Body of pancreas (tissue), 4 donors: ENCODE data around the gene PA2G4. TPM values are rescaled to one million over a fixed set of nuclear protein-coding genes. Genes with fewer than 3 reads are reported as not detected.

Experiments
- ATAC-seq: fragments of 150-250 bp; one replicate; pipeline ENCODE4 v1.9.1; 2016
- DNase-seq, 4 donors: peaks; one replicate each; pipeline ENCODE4 v3.0.0-alpha.2; 2019
- H3K27ac ChIP-seq, 4 donors: fragments of 200-600 bp; sonication (generic); 1 replicate in 3 of 4; 2 replicates in 1 of 4; pipeline versions ENCODE4 v1.5.1 to v1.6.1; 2016 to 2019; ENCODE audit warnings: mild to moderate bottlenecking in 1 of 4, mixed read lengths in 1 of 4, moderate library complexity in 1 of 4
- H3K27me3 ChIP-seq, 2 donors: fragments of 200-600 bp; sonication (generic); one replicate each; pipeline ENCODE4 v1.6.0; 2016; ENCODE audit warnings: mild to moderate bottlenecking in 1 of 2
- H3K36me3 ChIP-seq, 2 donors: fragments of 200-600 bp; sonication (generic); replicated peaks in 1 of 2; 2 replicates each; pipeline ENCODE4 v1.5.1; 2016; ENCODE audit warnings: low read depth in 2 of 2; ENCODE audit not compliant: insufficient read depth in 1 of 2
- H3K4me1 ChIP-seq: fragments of 200-600 bp; sonication (generic); one replicate; pipeline ENCODE4 v1.6.0; 2016
- H3K4me3 ChIP-seq, 2 donors: fragments of 200-600 bp; sonication (generic); 1 replicate in 1 of 2; 2 replicates in 1 of 2; pipeline ENCODE4 v1.5.1; 2016 to 2019
- H3K9me3 ChIP-seq, 3 donors: fragments of 200-600 bp; sonication (generic); 1 replicate in 2 of 3; 2 replicates in 1 of 3; pipeline ENCODE4 v1.5.1; 2016
- POLR2A ChIP-seq, 3 donors: fragments of 450-650 bp; IDR thresholded peaks; one replicate each; pipeline ENCODE4 v1.6.1; 2016; ENCODE audit warnings: antibody characterized with exemption in 3 of 3, mild to moderate bottlenecking in 2 of 3
- WGBS, 2 donors: methylation state at CpG; one replicate each; pipeline ENCODE4 v1.1.5; 2017; 5-methylcytosine and 5-hydroxymethylcytosine counted together
- intact Hi-C: fragments of 100-400 bp; cut with DNase I; formaldehyde crosslinking; loops from one replicate; pipeline ENCODE4 v1.15.1; 2023
- total RNA-seq, 2 donors: library from RNA; depleted of rRNA; stranded (reverse); fragments of >200 nt; gene quantifications; one replicate each; pipeline ENCODE4 v1.1.0, GENCODE V29; 2016
- TF ChIP-seq, protein P1 (sequence below), 7 experiments: fragments of 450-650 bp in 4 of 7; fragments of 200-600 bp in 3 of 7; sonication (generic) in 3 of 7; IDR thresholded peaks; one replicate each; pipeline ENCODE4 v1.5.1; 2016 to 2019; ENCODE audit warnings: antibody characterized with exemption in 7 of 7

PA2G4 gene
- total RNA-seq, 2 donors from 2014 or later: 49.4 to 107 TPM

DNA sequence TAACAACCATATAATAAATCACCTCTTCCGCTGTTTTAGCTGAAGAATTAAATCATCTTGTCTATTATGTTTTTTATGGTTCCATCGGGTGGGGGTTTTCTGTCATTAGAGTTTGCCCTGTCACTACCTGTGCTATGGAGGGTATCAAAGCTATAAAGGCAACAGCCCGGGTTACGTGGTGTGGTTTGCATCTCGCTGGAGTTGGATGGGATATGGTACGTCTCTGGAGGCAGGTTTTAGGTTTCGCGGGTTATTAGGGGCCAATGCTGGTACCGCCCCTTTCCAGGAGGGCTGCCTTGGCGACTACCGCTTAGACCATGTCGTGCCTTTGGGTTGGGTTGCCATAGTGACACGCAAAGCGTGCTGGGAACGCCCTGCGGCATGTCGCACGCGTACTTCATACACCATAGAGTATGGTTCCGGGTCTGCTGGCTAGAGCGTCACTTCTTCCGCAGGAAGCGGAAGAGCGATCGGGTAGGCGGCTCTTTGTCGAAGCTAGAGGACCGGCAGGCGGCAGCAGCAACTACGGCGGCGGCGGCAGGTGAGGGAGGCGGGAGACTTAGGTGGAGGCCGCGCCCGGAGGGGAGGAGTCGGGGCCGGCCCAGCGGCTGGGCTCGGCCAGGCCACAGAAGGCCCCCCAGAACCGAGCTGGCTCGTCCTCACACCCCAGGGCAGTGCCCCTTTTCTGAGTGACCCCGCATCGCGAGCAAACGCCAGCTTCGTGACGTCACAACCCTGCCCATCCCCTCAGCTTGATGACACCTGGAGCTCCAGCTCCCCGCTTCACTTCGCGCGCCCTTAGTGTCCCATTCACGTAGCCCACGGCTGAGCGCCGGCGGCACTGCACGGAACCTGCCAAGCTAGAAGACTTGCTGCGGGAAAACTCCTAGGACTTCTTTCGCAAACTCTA is 13.7 kb downstream of the PA2G4 start, which contains the start of gene ZC3H10:
TSS of gene ZC3H10 (plus strand) at position 489 of the 910 bp plus-strand sequence. CDS start 2,297 bp downstream, outside the sequence.
- ATAC-seq: peak; percentile 85
- WGBS, 2 donors: 0 to 7% methylated on average over 3 to 52 of the region's 61 CpGs
- TF ChIP-seq, protein P1, sequence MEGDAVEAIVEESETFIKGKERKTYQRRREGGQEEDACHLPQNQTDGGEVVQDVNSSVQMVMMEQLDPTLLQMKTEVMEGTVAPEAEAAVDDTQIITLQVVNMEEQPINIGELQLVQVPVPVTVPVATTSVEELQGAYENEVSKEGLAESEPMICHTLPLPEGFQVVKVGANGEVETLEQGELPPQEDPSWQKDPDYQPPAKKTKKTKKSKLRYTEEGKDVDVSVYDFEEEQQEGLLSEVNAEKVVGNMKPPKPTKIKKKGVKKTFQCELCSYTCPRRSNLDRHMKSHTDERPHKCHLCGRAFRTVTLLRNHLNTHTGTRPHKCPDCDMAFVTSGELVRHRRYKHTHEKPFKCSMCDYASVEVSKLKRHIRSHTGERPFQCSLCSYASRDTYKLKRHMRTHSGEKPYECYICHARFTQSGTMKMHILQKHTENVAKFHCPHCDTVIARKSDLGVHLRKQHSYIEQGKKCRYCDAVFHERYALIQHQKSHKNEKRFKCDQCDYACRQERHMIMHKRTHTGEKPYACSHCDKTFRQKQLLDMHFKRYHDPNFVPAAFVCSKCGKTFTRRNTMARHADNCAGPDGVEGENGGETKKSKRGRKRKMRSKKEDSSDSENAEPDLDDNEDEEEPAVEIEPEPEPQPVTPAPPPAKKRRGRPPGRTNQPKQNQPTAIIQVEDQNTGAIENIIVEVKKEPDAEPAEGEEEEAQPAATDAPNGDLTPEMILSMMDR (IDR thresholded peaks at IDR 0.05): peak in 6 of 7 experiments; percentile 39 to 83 (median 76)
- peak; percentile 84 to 91 (median 90) for TF ChIP-seq POLR2A (IDR thresholded peaks at IDR 0.05)

DNA sequence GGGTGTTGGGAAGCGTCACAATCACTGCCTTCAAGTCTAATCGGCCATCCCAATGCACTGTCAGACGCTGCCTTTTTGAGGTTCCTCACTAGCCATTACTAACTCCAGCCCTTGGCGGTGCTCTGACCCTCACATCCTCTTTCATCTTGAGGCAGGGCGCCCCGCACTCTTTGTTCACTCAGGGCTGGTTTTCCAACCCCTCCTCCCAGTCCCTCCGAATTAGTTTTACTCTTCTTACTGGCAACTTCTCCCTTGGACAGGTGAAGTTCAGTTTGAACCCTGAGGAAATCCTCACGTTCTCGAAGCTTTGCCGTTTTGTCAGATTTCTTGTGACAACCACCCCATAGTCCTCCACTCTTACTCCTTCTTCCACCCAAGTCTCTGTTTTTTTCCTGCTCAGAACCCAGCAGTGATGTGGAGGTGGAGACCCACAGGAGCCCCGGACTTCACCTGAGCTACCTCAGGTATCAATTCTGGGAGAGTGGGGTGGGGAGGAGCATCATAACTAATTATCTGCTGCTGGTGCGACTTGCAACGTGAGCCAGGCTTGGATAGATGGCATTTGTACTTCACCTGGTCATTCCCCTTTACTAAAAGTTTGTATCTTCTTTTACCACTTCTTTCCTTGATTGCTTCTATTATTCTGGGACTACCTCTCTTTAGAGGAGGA is 14.5 kb downstream of the PA2G4 start:
- no peaks in the 10 kb centered on the region for H3K36me3 ChIP-seq
- peak overlapping the region; percentile 1 to 25 for H3K4me3 ChIP-seq
- DNase-seq: no peak
- H3K9me3 ChIP-seq: no peaks in the 10 kb centered on the region
- H3K27ac ChIP-seq: peak overlapping the region; percentile 77 to 97 (median 91)
- WGBS, 2 donors: 2 to 4% methylated on average over 12 to 13 of the region's 13 CpGs
- peaks cover 23% of the 10 kb centered on the region for H3K4me1 ChIP-seq
- no peak for ATAC-seq
- intact Hi-C loops: no loop called here
- no peaks in the 10 kb centered on the region for H3K27me3 ChIP-seq
- TF ChIP-seq, protein P1 (IDR thresholded peaks at IDR 0.05): no peak
- no peak for TF ChIP-seq POLR2A (IDR thresholded peaks at IDR 0.05)

More for the DNA sequence above, 13.7 kb downstream of the PA2G4 start, which contains the start of gene ZC3H10:
- Histone ChIP-seq H3K4me3 (peak within 1 kb of the TSS; percentile 3 to 41), H3K27ac (peak within 1 kb of the TSS; percentile 77 to 97 (median 91)), H3K27me3 (no peaks in the 10 kb centered on the region), H3K4me1 (peaks cover 23% of the 10 kb centered on the region), H3K9me3 (no peaks in the 10 kb centered on the region), H3K36me3 (no peaks in the 10 kb centered on the region)
- intact Hi-C loops: no loop called here
- DNase-seq: peak; percentile 98 to 100 (median 99)

DNA sequence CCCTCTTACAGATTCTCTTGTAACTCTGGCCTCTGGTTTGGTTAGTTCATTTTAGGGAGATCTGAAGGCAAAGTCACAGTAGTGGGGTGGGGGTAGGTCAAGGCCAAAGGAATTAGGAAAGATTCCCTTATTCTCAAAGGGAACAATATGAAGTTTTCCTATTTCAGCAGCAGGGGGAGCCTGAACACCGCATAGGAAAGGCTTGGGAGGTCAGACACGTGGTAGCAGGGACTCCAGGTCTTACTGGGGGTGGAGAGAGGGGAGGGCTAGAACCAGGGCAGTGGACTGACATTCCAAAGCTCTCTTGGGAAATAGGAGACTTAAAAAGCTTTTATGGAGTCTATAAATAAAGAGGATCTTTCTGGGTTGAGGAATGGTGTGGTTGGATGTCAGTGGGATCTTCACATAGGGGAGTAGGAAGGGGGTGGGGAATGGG is 15.0 kb downstream of the PA2G4 start:
- no peak for TF ChIP-seq POLR2A (IDR thresholded peaks at IDR 0.05)
- TF ChIP-seq, protein P1 (IDR thresholded peaks at IDR 0.05): peak; percentile 66 to 96 (median 90)
- Histone ChIP-seq H3K4me3 (no peak overlapping the region), H3K4me1 (peaks cover 23% of the 10 kb centered on the region), H3K27ac (peak overlapping the region in 3 of 4 donors; percentile 77 to 97 (median 92)), H3K27me3 (no peaks in the 10 kb centered on the region), H3K9me3 (no peaks in the 10 kb centered on the region), H3K36me3 (no peaks in the 10 kb centered on the region)
- ATAC-seq (peak; percentile 47), DNase-seq (peak; percentile 75 to 88 (median 80))
- intact Hi-C loops: no loop called here
- WGBS, 2 donors: 0% methylated on average over 2 of the region's 2 CpGs

DNA sequence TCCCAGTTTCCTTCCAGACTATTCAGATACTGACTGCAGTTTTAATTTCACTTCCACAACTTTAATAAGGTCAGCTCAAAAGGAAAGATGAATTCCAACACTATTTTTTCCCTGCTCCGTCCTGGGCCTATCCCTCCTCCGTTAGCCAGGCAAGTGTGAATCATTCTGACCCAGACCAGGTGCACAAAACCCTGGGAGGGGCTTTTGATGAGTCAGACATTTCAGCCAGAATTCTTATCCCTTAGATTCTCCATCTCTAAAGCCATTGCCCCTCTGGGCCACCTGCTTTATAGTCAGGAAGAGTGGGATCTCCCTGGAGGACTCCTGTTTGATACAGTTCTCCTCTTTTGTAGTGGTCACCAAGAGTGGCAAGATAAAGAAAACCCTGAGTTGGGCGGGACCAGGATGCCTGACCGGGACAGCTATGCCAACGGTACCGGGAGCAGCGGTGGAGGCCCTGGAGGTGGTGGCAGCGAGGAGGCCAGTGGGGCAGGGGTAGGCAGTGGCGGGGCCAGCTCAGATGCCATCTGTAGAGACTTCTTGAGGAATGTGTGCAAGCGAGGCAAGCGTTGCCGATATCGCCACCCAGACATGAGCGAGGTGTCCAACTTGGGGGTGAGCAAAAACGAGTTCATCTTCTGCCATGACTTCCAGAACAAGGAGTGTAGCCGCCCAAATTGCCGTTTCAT is 15.9 kb downstream of the PA2G4 start:
- Histone ChIP-seq H3K36me3 (no peaks in the 10 kb centered on the region), H3K4me1 (peaks cover 22% of the 10 kb centered on the region), H3K27ac (peak overlapping the region in 2 of 4 donors; percentile 92 to 97), H3K9me3 (no peaks in the 10 kb centered on the region), H3K27me3 (no peaks in the 10 kb centered on the region), H3K4me3 (no peak overlapping the region)
- TF ChIP-seq POLR2A (IDR thresholded peaks at IDR 0.05): no peak
- TF ChIP-seq, protein P1 (IDR thresholded peaks at IDR 0.05): no peak
- intact Hi-C loops: loop anchor here (2.0 kb wide), 1 partner anchor 66 kb away; no protein-coding TSS in a partner anchor
- no peak for ATAC-seq
- DNase-seq: no peak
- WGBS, 2 donors: 81 to 90% methylated on average over 12 to 17 of the region's 17 CpGs
